GM13977 (cell line): ENCODE results near the gene SART1.
"Not testable (repeated sequence)": the region's sequence is repeated elsewhere in the genome, so short reads cannot be mapped to it uniquely, and the experiment has no call there.

Experiments used
- DNase-seq: peaks from one replicate; pipeline ENCODE4 v3.0.0; 2012; ENCODE audit warnings: low spot score
- CTCF ChIP-seq: IDR thresholded peaks from 2 replicates; pipeline ENCODE4 v1.5.1; 2012; ENCODE audit warnings: mild to moderate bottlenecking, control low read depth; ENCODE audit not compliant: insufficient read depth; ENCODE audit errors: extremely low read depth, missing control alignments
- in situ Hi-C: fragments of 300-500 bp; cut with MboI; formaldehyde crosslinking; loops from one replicate; pipeline ENCODE4 v1.12.0; 2022; ENCODE audit warnings: low sequenced_read_pairs, low pct_unique_long_range_greater_than_20kb, mixed read lengths, inconsistent platforms; ENCODE audit not compliant: unreplicated experiment

Gene SART1

GRCh38 chr11:66004186-66004585, 42.7 kb downstream of the SART1 start:
- no peak for DNase-seq
- in situ Hi-C loops: no loop called here
- no peak for TF ChIP-seq CTCF

GRCh38 chr11:66006134-66006890, 44.8 kb downstream of the SART1 start:
- no peak for TF ChIP-seq CTCF
- DNase-seq: no peak
- in situ Hi-C loops: no loop called here

GRCh38 chr11:66006891-66007176, 45.3 kb downstream of the SART1 start:
- no peak for TF ChIP-seq CTCF
- in situ Hi-C loops: no loop called here
- no peak for DNase-seq

GRCh38 chr11:66007201-66007634, 45.7 kb downstream of the SART1 start:
- no peak for DNase-seq
- in situ Hi-C loops: no loop called here
- no peak for TF ChIP-seq CTCF

GRCh38 chr11:66008095-66008467, 46.5 kb downstream of the SART1 start:
- no peak for DNase-seq
- TF ChIP-seq CTCF: no peak
- in situ Hi-C loops: no loop called here

GRCh38 chr11:66008468-66009101, 47.1 kb downstream of the SART1 start:
- DNase-seq: no peak
- no peak for TF ChIP-seq CTCF
- in situ Hi-C loops: no loop called here

- in situ Hi-C loops, DNase-seq: not testable (repeated sequence)
Observed at GRCh38 chr11:66010036-66010435, 48.5 kb downstream of the SART1 start.
